ENCODE measurements around the gene SNAPC3. TPM values are rescaled to one million over a fixed set of nuclear protein-coding genes. Genes with fewer than 3 reads are reported as not detected.

SNAPC3 gene
- total and polyA plus RNA-seq, 2 experiments from 2014 or later, result 31.2 to 44.3 TPM

DNA sequence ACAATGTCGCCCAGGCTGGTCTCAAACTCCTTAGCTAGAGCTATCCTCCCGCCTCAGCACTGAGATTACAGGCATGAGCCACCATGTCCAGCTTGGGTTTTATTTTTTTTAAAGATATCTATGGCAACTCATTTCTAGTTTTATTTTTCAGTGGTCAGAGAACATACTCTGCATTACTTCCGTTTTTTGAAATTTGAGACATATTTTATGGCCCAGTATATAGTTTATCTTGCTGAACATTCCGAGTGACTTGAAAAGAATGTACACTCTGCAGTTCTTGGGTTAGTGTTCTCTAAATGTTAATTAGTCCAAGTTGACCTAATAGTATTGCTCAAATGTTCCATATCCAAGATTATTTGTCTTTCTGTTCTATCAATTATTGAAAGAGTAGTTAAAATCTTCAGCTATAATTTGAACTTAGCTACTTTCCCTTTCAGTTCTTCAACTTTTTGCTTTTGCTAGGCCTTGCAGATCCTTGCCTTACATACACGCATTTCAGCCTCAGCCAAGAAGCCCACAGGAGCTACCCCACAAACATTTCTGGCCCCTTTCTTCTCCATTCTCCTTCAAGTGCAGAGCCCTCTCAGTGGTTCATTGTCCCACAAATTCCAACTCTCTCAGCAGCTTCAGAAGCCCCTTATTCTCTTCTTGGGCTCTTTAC is 22.3 kb upstream of the SNAPC3 start:
- Histone ChIP-seq H2AFZ (no peak overlapping the region), H4K20me1 (ENCODE audit: insufficient read depth) (no peaks in the 10 kb centered on the region), H3K27ac (no peak overlapping the region), H3K4me1 (ENCODE audit: insufficient read depth) (no peaks in the 10 kb centered on the region), H3K4me2 (ENCODE audit: unreplicated experiment) (no peak overlapping the region), H3K9me2 (ENCODE audit: insufficient read depth) (no peaks in the 10 kb centered on the region), H3K4me3 (no peak overlapping the region), H3K79me2 (ENCODE audit: insufficient read depth) (no peaks in the 10 kb centered on the region), H3K27me3 (replicated peaks; ENCODE audit: insufficient read depth) (no peaks in the 10 kb centered on the region), H3K9me3 (ENCODE audit: low read depth) (no peaks in the 10 kb centered on the region), H3K9ac (no peak overlapping the region), H3K36me3 (ENCODE audit: low read depth) (no peaks in the 10 kb centered on the region), H3F3A (ENCODE audit: insufficient read depth) (no peaks in the 10 kb centered on the region)
- 56 to 57% methylated on average over 5 of the region's 5 CpGs for WGBS, 2 experiments (ENCODE audit: low coverage in 1 of 2, low lambda C conversion rate in 2 of 2, missing lambda C conversion rate in 2 of 2)
- no peak for TF ChIP-seq EZH2phosphoT487 (IDR thresholded peaks at IDR 0.05; ENCODE audit: insufficient read depth, low read depth)
- TF ChIP-seq EZH2 (IDR thresholded peaks at IDR 0.05; ENCODE audit: insufficient read depth, poor library complexity, severe bottlenecking), result no peak
- DNase-seq, result no peak
- in situ Hi-C loops (cut with MboI), result no loop called here

DNA sequence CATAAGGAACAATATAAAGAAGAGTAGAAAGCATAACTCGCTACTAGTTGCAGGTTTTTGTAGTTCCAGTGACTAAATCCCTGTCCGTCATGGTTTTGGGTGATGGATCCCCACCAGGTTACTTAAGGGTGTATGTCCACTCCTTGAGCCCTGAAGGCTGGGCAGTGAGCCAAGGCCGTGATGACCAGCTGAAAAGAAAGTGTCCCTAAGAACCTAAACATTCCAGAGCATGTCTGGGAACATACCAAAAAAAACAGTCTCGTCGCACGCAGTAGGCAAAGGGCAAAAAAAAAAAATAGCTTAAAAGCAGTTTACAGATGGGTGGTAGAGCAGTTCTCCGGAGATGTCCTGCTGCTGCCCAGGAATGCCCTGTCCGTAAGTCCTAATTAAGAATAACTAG is 21.4 kb upstream of the SNAPC3 start:
- Histone ChIP-seq H2AFZ (no peak overlapping the region), H3K4me3 (no peak overlapping the region), H3K36me3 (ENCODE audit: low read depth) (no peaks in the 10 kb centered on the region), H3K9me2 (ENCODE audit: insufficient read depth) (no peaks in the 10 kb centered on the region), H3K79me2 (ENCODE audit: insufficient read depth) (no peaks in the 10 kb centered on the region), H3K4me1 (ENCODE audit: insufficient read depth) (no peaks in the 10 kb centered on the region), H3K9me3 (ENCODE audit: low read depth) (no peaks in the 10 kb centered on the region), H3K27ac (no peak overlapping the region), H3K4me2 (ENCODE audit: unreplicated experiment) (no peak overlapping the region), H3K27me3 (replicated peaks; ENCODE audit: insufficient read depth) (no peaks in the 10 kb centered on the region), H3K9ac (no peak overlapping the region), H3F3A (ENCODE audit: insufficient read depth) (no peaks in the 10 kb centered on the region), H4K20me1 (ENCODE audit: insufficient read depth) (no peaks in the 10 kb centered on the region)
- 62 to 72% methylated on average over 8 of the region's 8 CpGs for WGBS, 2 experiments (ENCODE audit: low coverage in 1 of 2, low lambda C conversion rate in 2 of 2, missing lambda C conversion rate in 2 of 2)
- DNase-seq, result no peak
- TF ChIP-seq EZH2 (IDR thresholded peaks at IDR 0.05; ENCODE audit: insufficient read depth, poor library complexity, severe bottlenecking) (no peak), EZH2phosphoT487 (IDR thresholded peaks at IDR 0.05; ENCODE audit: insufficient read depth, low read depth) (no peak)
- in situ Hi-C loops (cut with MboI), result no loop called here

DNA sequence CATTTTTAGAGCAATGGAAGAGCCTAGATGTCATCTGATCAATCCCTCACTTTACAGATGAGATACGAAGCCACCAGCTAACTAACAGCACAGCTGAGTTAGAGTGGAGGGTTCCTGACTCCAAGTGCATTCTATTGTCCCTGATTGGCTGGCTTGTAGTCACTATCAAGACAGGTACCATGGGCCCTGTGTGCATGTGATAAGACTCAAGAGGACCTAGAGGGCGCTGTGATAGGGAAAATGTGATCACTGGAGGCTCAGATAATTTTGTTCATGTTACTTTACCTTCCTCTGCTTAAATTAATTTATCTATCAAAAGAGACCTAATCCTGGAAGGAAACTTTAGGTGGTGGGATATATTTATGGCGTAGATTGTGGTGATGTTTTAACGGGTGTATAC is 19.5 kb upstream of the SNAPC3 start:
- in situ Hi-C loops (cut with MboI), result no loop called here
- no peaks in the 10 kb centered on the region for H3K36me3 ChIP-seq (ENCODE audit: low read depth)

DNA sequence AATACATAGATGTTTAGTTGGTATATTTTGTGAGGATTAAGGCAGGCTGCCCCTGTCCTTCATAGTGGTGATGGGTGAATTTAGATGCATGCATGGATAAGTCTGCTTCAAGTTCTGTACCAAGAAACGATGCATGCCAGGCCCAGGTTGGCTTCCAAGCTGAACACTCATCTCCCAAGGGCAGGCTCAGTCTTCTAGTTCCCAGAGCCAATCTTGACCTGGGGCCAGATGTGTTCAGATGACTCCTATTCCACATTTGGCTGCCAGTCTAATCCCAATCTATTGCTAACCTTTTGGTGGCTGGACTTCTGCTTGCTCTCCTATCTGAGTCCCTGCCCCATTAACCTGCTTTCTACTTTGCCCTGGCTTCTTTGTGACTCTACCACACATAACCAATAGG is 18.5 kb upstream of the SNAPC3 start:
- H3K27ac ChIP-seq, result no peak overlapping the region
- DNase-seq, result peak; percentile 51
- H3K36me3 ChIP-seq (ENCODE audit: low read depth), result no peaks in the 10 kb centered on the region
- H3K4me1 ChIP-seq (ENCODE audit: insufficient read depth), result no peaks in the 10 kb centered on the region
- H3K4me3 ChIP-seq, result no peak overlapping the region
- H3K4me2 ChIP-seq (ENCODE audit: unreplicated experiment), result no peak overlapping the region
- H2AFZ ChIP-seq, result no peak overlapping the region
- TF ChIP-seq EZH2 (IDR thresholded peaks at IDR 0.05; ENCODE audit: insufficient read depth, poor library complexity, severe bottlenecking), result no peak
- H3K79me2 ChIP-seq (ENCODE audit: insufficient read depth), result no peaks in the 10 kb centered on the region
- WGBS, 2 experiments (ENCODE audit: low coverage in 1 of 2, low lambda C conversion rate in 2 of 2, missing lambda C conversion rate in 2 of 2), result 0% methylated on average over 1 of the region's 1 CpG
- H4K20me1 ChIP-seq (ENCODE audit: insufficient read depth), result no peaks in the 10 kb centered on the region
- H3K9me3 ChIP-seq (ENCODE audit: low read depth), result no peaks in the 10 kb centered on the region
- in situ Hi-C loops (cut with MboI), result no loop called here
- H3K27me3 ChIP-seq (replicated peaks; ENCODE audit: insufficient read depth), result no peaks in the 10 kb centered on the region
- no peaks in the 10 kb centered on the region for H3F3A ChIP-seq (ENCODE audit: insufficient read depth)
- H3K9ac ChIP-seq, result no peak overlapping the region
- H3K9me2 ChIP-seq (ENCODE audit: insufficient read depth), result no peaks in the 10 kb centered on the region

More for the DNA sequence above, 19.5 kb upstream of the SNAPC3 start:
- Histone ChIP-seq H3K9me3 (ENCODE audit: low read depth) (no peaks in the 10 kb centered on the region), H3K27me3 (replicated peaks; ENCODE audit: insufficient read depth) (no peaks in the 10 kb centered on the region), H3K4me3 (no peak overlapping the region), H3K27ac (no peak overlapping the region), H3K79me2 (ENCODE audit: insufficient read depth) (no peaks in the 10 kb centered on the region), H3K9ac (no peak overlapping the region), H3K4me1 (ENCODE audit: insufficient read depth) (no peaks in the 10 kb centered on the region), H2AFZ (no peak overlapping the region), H4K20me1 (ENCODE audit: insufficient read depth) (no peaks in the 10 kb centered on the region), H3K4me2 (ENCODE audit: unreplicated experiment) (no peak overlapping the region), H3K9me2 (ENCODE audit: insufficient read depth) (no peaks in the 10 kb centered on the region), H3F3A (ENCODE audit: insufficient read depth) (no peaks in the 10 kb centered on the region)
- TF ChIP-seq EZH2 (IDR thresholded peaks at IDR 0.05; ENCODE audit: insufficient read depth, poor library complexity, severe bottlenecking) (no peak), EZH2phosphoT487 (IDR thresholded peaks at IDR 0.05; ENCODE audit: insufficient read depth, low read depth) (no peak)
- peak; percentile 8 for DNase-seq
- 70 to 72% methylated on average over 4 of the region's 4 CpGs for WGBS, 2 experiments (ENCODE audit: low coverage in 1 of 2, low lambda C conversion rate in 2 of 2, missing lambda C conversion rate in 2 of 2)

Measured in GM23248 (cell line).